ENCODE results near the gene TSBP1.
"Not testable (repeated sequence)": the region's sequence is repeated elsewhere in the genome, so short reads cannot be mapped to it uniquely, and the experiment has no call there.

The TSBP1 gene

GRCh38 chr6:32318501-32318900 is 53.2 kb downstream of the TSBP1 start:
- Histone ChIP-seq H3K27me3 (replicated peaks; ENCODE audit: control insufficient read depth, insufficient read depth, low read length) (no peaks in the 10 kb centered on the region; the same call in 1 of the 2 replicates), H3K36me3 (ENCODE audit: control insufficient read depth, insufficient read depth, low read length) (no peaks in the 10 kb centered on the region), H3K4me3 (replicated peaks; ENCODE audit: low read depth, low read length) (no peak overlapping the region)
- TF ChIP-seq CTCF (IDR thresholded peaks at IDR 0.05; ENCODE audit: insufficient read depth, low read length, poor library complexity, severe bottlenecking): no peak
- DNase-seq (ENCODE audit: extremely low read depth, insufficient read length): no peak

GRCh38 chr6:32317541-32317940 is 54.2 kb downstream of the TSBP1 start:
- Histone ChIP-seq H3K27me3 (replicated peaks; ENCODE audit: control insufficient read depth, insufficient read depth, low read length) (no peaks in the 10 kb centered on the region; the same call in 1 of the 2 replicates), H3K4me3 (replicated peaks; ENCODE audit: low read depth, low read length) (no peak overlapping the region), H3K36me3 (ENCODE audit: control insufficient read depth, insufficient read depth, low read length) (no peaks in the 10 kb centered on the region)
- TF ChIP-seq CTCF (IDR thresholded peaks at IDR 0.05; ENCODE audit: insufficient read depth, low read length, poor library complexity, severe bottlenecking): no peak
- no peak for DNase-seq (ENCODE audit: extremely low read depth, insufficient read length)

- no peaks in the 10 kb centered on the region for H3K36me3 ChIP-seq (ENCODE audit: control insufficient read depth, insufficient read depth, low read length)
- no peak overlapping the region for H3K4me3 ChIP-seq (replicated peaks; ENCODE audit: low read depth, low read length)
- H3K27me3 ChIP-seq (replicated peaks; ENCODE audit: control insufficient read depth, insufficient read depth, low read length): peaks cover 1% of the 10 kb centered on the region; the same call in 1 of the 2 replicates
- DNase-seq (ENCODE audit: extremely low read depth, insufficient read length): no peak
- no peak for TF ChIP-seq CTCF (IDR thresholded peaks at IDR 0.05; ENCODE audit: insufficient read depth, low read length, poor library complexity, severe bottlenecking)
Measured at GRCh38 chr6:32313964-32314363, 57.7 kb downstream of the TSBP1 start.

GRCh38 chr6:32298632-32299336 is 72.9 kb downstream of the TSBP1 start:
- no peak for DNase-seq (ENCODE audit: extremely low read depth, insufficient read length)
- Histone ChIP-seq H3K4me3 (replicated peaks; ENCODE audit: low read depth, low read length) (no peak overlapping the region), H3K27me3 (replicated peaks; ENCODE audit: control insufficient read depth, insufficient read depth, low read length) (no peaks in the 10 kb centered on the region; the same call in 1 of the 2 replicates), H3K36me3 (ENCODE audit: control insufficient read depth, insufficient read depth, low read length) (no peaks in the 10 kb centered on the region)
- no peak for TF ChIP-seq CTCF (IDR thresholded peaks at IDR 0.05; ENCODE audit: insufficient read depth, low read length, poor library complexity, severe bottlenecking)

GRCh38 chr6:32294980-32295379 is 76.7 kb downstream of the TSBP1 start:
- H3K4me3 ChIP-seq (replicated peaks; ENCODE audit: low read depth, low read length); H3K36me3 ChIP-seq (ENCODE audit: control insufficient read depth, insufficient read depth, low read length); DNase-seq (ENCODE audit: extremely low read depth, insufficient read length); H3K27me3 ChIP-seq (replicated peaks; ENCODE audit: control insufficient read depth, insufficient read depth, low read length): not testable (repeated sequence)

- TF ChIP-seq CTCF (IDR thresholded peaks at IDR 0.05; ENCODE audit: insufficient read depth, low read length, poor library complexity, severe bottlenecking): no peak
- DNase-seq (ENCODE audit: extremely low read depth, insufficient read length): no peak
Measured at GRCh38 chr6:32294566-32294965, 77.1 kb downstream of the TSBP1 start.

More at GRCh38 chr6:32294566-32294965, 77.1 kb downstream of the TSBP1 start:
- Histone ChIP-seq H3K27me3 (replicated peaks; ENCODE audit: control insufficient read depth, insufficient read depth, low read length) (no peaks in the 10 kb centered on the region; the same call in 1 of the 2 replicates), H3K4me3 (replicated peaks; ENCODE audit: low read depth, low read length) (no peak overlapping the region), H3K36me3 (ENCODE audit: control insufficient read depth, insufficient read depth, low read length) (no peaks in the 10 kb centered on the region)

Measured in GM06990 (cell line).